NCI-H1694 treated with DMSO at 0.1 percent for 48 hours (cell line): ENCODE results near the gene TUT4.

Experiments
- DNase-seq: peaks from one replicate; lab custom pipeline; 2025; lab: John Stamatoyannopoulos, UW

Gene TUT4

DNA sequence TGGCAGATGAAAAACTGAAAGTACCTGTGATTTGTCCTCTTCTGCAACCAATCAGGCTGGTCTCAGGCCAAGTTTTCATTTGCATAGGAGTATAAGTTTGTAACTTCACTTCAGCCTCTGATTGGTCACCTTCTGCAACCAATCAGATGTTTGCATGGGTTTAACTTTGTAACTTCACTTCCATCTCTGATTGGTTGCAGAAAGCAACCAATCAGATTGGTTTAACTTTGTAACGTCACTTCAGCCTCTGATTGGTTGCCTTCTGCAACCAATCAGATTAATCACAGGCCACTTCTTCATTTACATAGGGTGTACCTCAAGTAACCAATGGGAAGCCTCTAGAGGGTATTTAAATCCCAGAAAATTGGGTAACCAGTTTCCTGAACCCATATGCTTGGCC lies 18.9 kb upstream of the TUT4 start:
- no peak for DNase-seq

DNA sequence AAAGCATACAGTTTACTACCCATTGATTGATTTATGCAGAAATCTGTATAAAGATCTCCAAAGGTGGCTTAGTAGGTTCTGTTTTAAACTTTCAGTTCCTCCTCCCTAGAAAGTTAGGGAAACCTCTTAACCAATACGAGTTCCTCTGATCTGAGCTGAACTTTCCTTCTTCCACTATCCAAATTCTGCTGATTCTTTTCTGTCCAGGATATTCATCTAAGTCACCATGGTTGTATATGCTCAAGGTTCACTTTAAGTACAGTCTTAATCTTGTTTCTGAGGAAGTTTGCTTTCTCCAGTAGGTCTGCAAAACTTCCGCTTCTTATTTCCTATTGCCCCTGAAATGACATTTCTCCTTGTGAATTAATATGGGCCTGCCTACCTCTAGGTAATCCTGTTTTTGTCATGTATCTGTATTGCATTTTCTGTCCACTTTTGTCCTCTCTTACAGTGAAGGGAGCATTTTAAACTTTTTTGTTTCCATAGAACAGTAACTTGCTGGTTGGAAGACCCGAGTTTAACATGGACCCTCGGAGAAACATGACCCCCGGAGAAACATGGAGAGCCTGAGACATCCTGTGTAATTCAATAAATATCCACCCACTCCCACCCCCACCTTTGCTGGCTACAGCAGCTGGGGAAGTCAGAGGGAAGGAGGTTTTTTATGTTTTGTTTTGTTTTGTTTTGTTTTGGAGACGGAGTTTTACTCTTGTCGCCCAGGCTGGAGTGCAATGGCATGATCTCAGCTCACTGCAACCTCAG lies 16.7 kb upstream of the TUT4 start:
- DNase-seq: no peak

DNA sequence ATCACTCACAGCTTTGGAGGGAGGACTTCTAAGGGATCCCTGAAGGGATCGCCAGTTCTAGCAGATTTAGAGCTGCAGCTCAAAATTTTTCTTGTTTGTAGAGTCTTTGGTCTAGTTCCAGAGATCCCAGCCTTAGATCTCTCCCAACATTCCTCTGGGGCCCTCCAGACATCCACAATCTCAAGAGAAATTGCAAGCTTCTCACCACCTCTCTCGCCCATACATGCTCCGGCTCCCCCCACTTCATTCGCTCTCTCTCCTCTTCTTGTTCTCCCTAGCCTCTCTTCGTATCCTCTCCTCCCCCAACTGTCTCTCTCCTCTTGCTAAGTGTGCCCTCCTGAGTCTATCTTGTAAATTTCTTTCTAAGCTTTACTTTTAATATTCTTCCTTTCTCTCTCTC lies 15.1 kb upstream of the TUT4 start:
- no peak for DNase-seq

DNA sequence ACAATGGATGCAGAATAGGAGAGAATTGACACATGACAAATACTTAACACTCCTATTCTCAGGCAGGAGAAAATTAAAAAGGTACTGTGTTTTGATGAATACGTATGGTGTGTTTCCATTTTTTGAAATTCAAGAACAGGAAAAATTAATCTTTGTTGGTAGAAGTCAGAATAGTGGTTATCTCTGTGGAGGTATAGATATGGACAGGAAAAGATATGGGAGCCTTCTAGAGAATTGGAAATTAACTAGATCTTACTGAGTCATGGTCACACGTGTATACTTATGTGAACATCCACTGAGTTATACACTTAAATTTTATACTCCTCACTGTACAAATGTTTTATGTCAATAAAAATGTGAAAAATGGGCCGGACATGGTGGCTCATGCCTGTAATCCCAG lies 9.9 kb upstream of the TUT4 start:
- DNase-seq: no peak

DNA sequence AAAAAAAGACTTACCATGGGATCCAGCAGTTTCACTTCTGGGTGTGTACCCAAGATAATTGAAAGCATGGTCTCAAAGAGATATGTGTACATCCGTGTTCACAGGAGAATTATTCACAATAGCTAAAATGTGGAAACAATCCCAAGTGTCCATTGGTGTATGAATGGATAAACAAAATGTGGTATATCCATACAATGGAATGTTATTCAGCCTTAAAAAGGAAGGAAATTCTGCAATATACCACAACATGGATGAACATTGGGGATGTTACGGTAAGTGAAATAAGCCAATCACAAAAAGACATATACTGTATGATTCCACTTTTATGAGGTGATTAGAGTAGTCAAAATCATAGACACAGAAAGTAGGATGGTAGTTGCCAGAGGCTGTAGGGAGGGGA lies 7.0 kb upstream of the TUT4 start:
- DNase-seq: no peak

DNA sequence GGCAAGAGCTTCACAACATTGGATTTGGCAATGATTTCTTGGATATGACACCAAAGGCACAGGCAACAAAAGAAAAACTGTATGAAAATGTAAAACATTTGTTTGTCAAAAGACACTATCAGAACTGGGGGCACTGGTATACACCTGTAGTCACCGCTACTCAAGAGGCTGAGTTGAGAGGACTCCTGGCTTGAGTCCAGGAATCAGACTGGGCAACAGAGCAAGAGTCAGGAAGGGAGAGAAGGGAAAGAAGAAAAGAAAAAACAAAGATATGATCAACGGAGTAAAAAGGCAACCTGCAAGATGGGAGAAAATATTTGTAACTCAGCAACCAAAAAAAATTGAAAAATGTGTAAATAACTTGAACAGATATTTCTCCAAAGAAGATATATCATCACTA lies 6.0 kb upstream of the TUT4 start:
- no peak for DNase-seq

DNA sequence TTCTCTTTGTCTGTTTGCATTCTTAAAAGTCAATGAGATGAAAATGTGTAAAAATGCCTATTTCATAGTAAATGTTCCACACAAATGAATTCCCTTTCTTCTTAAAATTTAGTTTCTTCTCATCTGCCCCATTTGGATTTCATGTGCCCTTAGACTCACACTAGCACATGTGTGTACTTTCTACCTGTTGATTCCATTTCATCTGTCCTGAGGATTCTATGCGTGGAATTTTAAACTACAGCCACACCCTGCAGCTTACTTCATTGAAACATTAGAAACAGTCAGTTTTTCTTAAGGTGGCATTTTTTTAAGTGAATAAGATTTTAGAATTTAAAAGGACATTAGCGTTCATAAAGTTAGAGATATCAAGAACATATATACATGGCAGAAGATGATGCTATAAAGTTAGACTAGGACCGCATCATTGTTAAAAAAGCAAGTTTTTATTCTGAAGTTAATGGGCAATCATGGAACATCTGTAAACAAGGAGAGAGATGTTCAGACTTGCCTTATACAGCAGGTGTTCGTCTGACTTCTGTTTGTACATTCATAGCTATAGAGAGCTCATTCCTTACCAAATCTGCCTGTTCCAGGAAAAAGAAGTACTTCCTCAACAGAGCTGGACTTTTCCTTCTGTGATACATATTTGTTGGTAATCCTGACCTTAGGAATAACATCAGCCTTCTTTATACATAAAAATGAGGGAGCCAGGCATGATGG lies 3.9 kb upstream of the TUT4 start:
- DNase-seq: no peak

DNA sequence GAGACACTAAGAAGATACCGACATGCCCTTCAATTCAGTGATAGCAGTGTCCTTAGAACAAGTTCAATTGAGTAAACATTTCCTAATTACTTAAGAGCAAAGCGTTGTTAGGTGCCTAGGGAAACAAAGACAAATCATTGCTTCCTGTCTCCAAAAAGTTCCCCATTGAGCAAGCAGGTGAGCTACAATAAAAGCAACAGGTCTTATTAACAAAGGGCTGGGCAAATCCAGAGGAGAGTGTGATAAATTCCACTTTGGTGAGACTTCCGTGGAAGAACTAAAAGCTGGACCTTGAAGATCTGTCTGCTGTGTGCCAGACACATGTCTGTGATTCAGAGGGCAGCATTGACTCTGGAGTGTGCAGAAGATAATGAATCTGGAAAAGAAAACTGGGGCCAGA lies 1.9 kb upstream of the TUT4 start:
- DNase-seq: no peak

DNA sequence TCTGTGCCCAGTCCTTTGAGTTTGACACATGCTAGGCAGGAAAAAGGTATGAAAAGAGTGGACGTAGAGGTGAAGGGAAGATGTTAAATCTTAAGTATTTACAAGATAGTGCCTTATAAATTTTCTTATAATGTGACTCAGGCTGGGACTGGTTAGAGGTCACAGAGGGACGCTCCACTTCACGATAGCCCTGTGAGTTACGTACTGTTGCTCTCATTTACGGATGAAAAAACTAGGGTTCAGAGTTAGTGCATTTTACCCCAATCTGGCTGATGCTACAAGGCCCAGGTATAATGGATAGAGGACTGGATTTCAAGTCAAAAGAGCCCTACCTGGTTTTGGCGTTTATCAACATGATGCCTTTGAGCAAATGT lies 1.4 kb upstream of the TUT4 start:
- DNase-seq: no peak

DNA sequence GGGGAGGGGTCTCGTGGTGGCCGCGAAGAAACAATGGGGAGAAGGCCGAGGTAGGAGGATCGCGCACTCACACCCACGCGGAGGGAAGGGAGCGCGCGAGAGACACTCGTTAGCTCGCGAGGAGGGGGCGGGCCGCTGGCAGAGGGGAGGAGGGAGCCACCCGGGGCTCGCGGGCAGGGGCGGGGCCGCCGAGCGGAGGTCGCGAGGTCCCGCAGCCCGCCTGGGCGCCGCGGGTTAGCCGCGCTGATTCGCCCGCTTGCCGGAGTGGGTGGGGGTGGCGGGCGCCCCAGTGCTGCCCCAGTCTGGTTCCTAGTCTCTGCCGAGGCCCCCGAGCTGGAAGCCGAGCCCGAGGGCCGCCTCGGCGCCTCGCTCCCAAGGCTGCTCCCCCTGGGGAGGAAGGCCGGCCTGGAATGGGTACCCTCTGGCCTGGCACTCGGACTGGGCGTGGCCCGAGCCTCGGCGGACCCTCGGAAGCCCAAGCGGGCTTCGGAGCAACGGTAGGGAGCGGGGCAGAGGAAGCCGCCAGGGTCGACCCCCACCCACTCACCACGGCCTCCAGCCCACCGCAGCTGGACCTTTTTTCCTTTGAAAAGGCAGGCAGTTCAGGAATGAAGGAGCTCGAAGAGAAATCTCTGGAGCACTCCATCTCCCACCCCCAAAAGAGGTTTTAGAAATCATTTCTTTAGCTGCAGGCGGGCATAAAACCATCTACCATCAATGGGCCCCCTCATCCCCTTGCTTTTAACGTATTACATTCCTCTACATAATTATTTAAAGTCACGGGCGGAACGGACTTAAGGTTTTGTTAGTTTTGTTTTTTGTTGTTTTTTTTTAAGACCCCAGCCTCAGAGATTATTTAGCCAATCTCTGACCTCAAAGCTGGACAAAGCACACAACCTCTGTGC lies 722 bp upstream of the TUT4 start:
- peak; percentile 94 for DNase-seq

DNA sequence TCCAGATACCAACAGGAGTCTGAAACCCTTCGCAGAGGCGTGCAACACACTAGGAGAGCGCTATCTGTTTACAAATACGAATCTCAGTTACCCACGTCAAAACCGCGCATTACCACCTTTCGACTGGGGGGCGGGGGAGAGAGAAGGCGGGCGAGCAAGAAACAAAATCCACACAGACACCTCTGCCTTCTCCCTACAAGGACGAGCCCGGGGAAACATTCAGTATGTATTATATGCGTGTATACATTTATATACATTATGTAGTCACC lies 722 bp downstream of the TUT4 start:
- DNase-seq: peak; percentile 19

DNA sequence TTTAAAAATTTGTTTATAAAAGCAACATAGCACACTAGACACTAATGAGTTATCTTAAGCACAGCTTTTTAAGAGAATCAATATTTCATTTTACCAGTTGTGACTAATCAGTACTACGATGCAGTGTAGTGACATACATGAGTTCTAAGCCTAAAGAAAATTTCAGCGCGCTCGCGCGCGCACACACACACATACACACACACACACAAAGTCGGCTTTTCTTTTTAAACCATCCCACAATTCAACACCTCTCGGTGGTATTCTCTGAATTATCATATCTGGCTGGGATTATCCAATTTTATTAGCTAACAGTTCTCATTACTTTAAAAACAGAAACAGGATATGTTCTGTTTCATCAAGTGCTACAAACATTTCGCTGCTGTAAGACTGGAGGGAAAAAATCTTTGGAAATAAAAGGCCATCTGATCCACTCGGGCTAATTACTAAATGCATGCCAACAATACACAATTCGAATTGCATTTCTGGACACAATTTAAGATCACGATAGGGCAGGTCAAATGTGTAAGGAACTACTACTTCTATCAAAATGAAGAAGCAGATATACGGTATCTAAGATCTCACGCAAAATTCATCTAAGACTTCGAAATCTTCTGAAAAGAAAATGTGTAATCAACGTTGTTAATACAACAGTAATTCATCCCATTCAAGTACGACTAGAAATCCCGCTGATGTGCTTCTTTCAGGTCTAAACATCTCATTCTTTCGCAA lies 1.2 kb downstream of the TUT4 start:
- DNase-seq: no peak

DNA sequence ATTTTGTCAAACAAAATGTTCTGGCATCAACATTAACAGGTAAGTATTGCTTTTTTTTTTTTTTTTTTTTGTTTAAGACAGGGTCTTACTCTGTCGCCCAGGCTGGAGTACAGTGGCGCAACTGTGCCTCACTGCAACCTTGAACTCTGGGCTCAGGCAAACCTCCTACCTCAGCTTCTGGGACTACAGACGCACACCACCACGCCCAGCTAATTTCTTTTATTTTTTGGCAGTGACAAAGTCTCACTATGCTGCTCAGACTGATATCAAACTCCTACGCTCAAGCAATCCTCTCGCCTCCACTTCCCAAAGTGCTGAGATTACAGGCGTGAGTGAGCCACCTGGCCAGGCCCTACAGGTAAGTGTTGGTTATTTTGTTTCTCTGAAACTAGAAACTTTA lies 2.4 kb downstream of the TUT4 start:
- DNase-seq: no peak

DNA sequence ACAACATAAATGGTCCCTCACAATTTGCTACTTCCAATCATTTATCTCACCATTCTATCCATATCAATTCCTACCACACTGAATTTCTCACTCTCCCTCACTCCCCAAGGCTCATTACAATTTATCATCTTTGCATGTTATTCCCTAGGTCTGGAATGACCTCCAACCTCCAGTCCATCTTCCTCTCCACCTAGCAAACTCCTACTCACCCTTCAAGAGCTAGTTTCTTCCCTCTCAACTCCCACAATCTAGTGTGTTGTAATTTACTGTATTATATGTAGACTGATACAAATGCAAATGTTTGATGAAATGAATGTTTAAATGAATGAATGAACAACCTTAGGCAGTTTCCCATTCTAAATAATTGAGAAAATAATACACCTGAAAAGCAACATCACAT lies 3.6 kb downstream of the TUT4 start:
- DNase-seq: no peak

DNA sequence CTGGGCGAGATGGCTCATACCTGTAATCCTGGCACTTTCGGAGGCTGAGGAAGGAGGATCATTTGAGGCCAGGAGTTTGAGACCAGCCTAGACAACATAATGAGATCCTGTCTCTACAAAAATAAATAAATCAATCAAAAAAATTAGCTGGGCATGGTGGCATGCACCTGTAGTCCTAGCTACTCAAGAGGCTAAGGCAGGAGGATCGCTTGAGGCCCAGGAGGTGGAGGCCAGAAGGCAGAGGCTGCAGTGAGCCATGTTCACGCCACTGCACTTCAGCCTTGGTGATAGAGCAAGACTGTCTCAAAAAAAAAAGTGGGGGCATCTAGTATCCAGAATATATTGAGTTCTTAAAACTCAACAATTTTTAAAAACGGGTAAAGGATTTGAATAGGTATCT lies 6.0 kb downstream of the TUT4 start:
- no peak for DNase-seq

DNA sequence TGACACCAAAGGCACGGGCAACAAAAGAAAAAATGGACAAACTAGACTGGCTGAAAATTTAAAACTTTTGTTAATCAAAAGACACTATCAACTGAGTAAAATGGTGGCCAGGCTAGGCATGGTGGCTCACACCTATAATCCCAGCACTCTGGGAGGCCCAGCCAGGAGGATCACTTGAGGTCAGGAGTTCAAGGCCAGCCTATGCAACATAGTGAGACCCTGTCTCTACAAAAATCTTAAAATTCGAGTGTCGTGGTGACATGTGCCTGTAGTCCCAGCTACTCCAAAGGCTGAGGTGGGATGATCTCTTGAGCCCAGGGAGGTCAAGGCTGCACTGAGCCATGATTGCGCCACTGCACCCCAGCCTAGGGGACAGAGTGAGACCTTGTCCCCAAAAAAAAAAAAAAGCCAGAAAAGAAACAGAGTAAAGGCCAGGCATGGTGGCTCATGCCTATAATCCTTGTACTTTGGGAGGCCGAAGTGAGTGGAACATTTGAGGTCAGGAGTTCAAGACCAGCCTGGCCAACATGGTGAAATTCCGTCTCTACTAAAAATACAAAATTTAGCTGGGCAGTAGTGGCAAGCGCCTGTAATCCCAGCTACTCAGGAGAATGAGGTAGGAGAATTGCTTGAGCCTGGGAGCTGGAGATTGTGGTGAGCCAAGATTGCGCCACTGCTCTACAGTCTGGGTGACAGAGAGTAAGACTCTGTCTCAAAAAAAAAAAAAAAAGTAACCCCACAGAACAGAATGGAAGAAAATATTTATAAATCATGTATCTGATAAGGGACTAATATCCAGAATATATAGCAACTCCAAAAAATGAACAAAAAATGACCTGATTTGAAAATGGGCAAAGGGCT lies 8.0 kb downstream of the TUT4 start:
- no peak for DNase-seq

DNA sequence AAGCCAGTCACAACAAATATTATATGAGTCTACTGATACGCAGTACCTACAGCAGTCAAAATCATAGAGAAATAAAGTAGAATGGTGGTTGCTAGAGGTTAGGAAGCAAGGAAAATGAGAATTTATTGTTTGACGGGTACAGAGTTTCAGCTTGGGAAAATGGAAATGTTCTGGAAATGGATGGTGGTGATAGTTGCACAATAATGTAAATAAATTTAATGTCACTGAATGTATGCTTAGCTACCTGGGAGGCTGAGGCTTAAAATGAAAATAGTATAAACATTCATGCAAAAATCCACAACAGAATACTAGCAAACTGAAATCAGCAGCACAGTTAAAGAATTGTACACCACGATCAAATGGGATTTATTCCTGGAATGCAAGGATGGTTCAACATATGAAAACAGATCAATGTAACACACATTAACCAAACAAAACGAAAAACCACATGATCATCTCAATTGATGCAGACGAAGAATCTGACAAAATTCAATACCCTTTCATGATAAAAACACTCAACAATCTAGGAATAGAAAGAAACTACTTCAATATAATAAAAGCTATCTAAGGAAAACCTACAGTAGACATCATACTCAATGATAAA lies 10.7 kb downstream of the TUT4 start:
- DNase-seq: no peak

DNA sequence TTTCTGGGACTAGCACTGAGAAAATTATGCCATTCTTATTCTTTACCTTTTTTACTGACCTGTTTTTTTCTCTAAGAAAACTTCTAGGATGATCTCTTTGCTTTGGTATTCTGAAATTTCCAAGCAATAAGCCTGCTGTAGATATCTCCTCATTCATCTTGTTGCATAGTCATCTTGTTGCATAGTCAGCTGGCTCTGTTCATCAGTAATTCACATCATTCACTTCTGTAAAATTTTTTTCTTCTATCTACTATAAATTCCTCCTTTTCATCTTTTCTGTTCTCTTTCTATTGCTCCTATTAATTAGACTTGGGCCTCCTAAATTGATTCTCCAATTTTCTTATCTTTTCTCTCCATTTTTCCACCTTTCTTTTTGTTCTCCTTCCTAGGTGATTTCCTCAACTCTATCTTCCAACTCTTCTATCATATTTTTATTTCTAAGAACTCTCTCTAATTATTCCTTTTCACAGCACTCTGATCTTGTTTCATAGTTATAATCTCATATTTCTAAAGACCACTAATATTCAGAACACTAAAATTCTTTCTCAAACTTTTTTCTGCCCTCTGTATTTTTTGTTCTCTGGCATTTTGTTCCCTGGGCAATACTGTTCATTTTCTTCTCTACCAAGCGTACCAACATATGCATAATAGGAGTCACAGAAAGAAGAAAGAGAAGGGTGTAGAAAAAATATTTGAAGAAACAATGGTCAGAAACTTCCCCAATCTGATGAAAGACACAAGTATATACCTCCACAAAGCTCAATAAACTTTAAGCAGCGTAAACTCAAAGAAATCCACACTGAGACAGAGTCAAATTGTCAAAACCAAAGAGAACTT lies 17.7 kb downstream of the TUT4 start:
- DNase-seq: no peak

DNA sequence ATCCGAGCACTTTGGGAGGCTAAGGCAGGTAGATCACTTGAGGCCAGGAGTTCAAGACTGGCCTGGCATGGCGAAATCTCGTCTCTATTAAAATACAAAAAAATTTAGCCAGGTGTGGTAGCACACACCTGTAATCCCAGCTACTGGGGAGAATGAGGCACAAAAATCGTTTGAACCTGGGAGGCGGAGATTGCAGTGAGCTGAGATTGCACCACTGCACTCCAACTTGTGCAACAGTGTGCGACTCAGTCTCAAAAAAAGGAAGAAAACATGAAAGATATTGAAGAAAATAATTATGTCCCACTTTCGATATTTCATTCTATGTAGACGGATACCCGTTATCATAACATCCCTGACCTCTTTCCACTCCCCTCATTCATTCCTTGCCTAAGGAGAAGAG lies 19.2 kb downstream of the TUT4 start:
- DNase-seq: no peak

DNA sequence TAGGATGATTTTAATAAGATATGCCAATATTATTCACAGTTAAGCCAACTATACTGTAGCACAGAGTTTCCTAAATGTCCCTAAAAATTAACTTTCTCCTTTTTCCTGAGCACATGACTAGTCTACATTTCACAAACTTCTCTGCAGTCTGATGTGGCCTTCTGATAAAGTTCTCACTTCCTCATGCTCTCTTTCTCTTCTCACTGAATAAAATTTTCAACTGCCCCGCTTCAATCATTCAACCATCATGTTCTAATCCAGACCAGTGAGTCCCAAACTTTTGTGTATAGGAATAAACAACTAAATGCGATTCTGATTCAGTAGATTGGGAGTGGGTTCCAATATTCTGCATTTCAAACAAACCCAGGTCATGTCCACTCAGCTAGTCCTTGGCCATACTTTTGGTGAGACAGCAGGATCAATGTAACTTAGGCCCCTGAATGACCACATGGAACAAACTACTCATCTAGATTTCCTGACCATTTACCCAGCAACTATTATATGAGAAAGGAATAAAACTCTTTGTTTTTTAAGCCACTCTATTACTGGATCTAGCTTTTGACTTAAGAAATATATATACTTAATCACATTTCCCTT lies 20.1 kb downstream of the TUT4 start:
- DNase-seq: no peak
